PC-3 (cell line): ENCODE data around the gene CA10. TPM values are rescaled to one million over a fixed set of nuclear protein-coding genes. Genes with fewer than 3 reads are reported as not detected.
A peak's percentile ranks its signal among the peaks of the same experiment; 100 is the strongest.

Experiments
- ATAC-seq: fragments of 200-7000 bp; cut with Tn5 transposase; 2 replicates; pipeline ENCODE4 v1.9.1; 2020; ENCODE audit warnings: mild to moderate bottlenecking, moderate library complexity
- BruUV-seq: library from RNA; stranded (reverse); fragments of 400-500 nt; replicated peaks from 2 replicates; lab custom pipeline; 2021; lab: Mats Ljungman, UMichigan
- CTCF ChIA-PET: fragments of 300-600 bp; sonication (Branson Sonifier 250); formaldehyde crosslinking; loops from one replicate; lab custom pipeline; 2022; ENCODE audit warnings: antibody characterized with exemption; lab: Charles Lee
- POLR2A ChIA-PET: fragments of 300-600 bp; sonication (Branson Sonifier 250); formaldehyde crosslinking; loops from one replicate; lab custom pipeline; 2022; ENCODE audit warnings: antibody characterized with exemption; ENCODE audit not compliant: unreplicated experiment; lab: Charles Lee
- DNase-seq: peaks from one replicate; pipeline ENCODE4 v3.0.0-alpha.2; 2015
- H2AFZ ChIP-seq: fragments of 300-600 bp; sonication (generic); 2 replicates; pipeline ENCODE4 v1.6.0; 2016; ENCODE audit warnings: antibody characterized with exemption, low read length
- H3F3A ChIP-seq: fragments of 300-600 bp; sonication (generic); one replicate; pipeline ENCODE4 v1.6.0; 2017; ENCODE audit warnings: antibody characterized with exemption, low read length, control low read depth, mild to moderate bottlenecking; ENCODE audit not compliant: unreplicated experiment
- H3K27ac ChIP-seq: fragments of 300-600 bp; sonication (generic); 2 replicates; pipeline ENCODE4 v1.5.1; 2016; ENCODE audit warnings: mild to moderate bottlenecking, low read length
- H3K27me3 ChIP-seq: fragments of 300-600 bp; sonication (generic); 2 replicates; pipeline ENCODE4 v1.6.1; 2016; ENCODE audit warnings: low read length, mixed read lengths
- H3K36me3 ChIP-seq: fragments of 300-600 bp; sonication (generic); 2 replicates; pipeline ENCODE4 v1.6.1; 2016; ENCODE audit warnings: low read depth, mixed run types, low read length, mixed read lengths
- H3K4me1 ChIP-seq: fragments of 300-600 bp; sonication (generic); 2 replicates; pipeline ENCODE4 v1.5.1; 2016; ENCODE audit warnings: low read length; ENCODE audit not compliant: insufficient read depth
- H3K4me2 ChIP-seq: fragments of 300-600 bp; sonication (generic); 2 replicates; pipeline ENCODE4 v1.6.0; 2016; ENCODE audit warnings: low read length
- H3K4me3 ChIP-seq: fragments of 300-600 bp; sonication (generic); 2 replicates; pipeline ENCODE4 v1.5.1; 2016; ENCODE audit warnings: mild to moderate bottlenecking, low read length, mixed read lengths
- H3K79me2 ChIP-seq: fragments of 300-600 bp; sonication (generic); 2 replicates; pipeline ENCODE4 v1.6.1; 2017; ENCODE audit warnings: low read length, mixed read lengths
- H3K9ac ChIP-seq: fragments of 300-600 bp; sonication (generic); 2 replicates; pipeline ENCODE4 v1.6.0; 2016; ENCODE audit warnings: mild to moderate bottlenecking, low read length
- H3K9me2 ChIP-seq: fragments of 300-600 bp; sonication (generic); replicated peaks from 2 replicates; pipeline ENCODE4 v1.6.1; 2016; ENCODE audit warnings: mixed run types, low read length, mixed read lengths
- H3K9me3 ChIP-seq: fragments of 300-600 bp; sonication (generic); 2 replicates; pipeline ENCODE4 v1.6.1; 2016; ENCODE audit warnings: low read length, mixed read lengths
- H4K20me1 ChIP-seq: fragments of 300-600 bp; sonication (generic); 2 replicates; pipeline ENCODE4 v1.6.1; 2016; ENCODE audit warnings: low read length, mixed read lengths
- CTCF ChIP-seq: fragments of 300-600 bp; sonication (generic); conservative IDR thresholded peaks from 2 replicates; pipeline ENCODE4 v1.5.1; 2017; ENCODE audit warnings: antibody characterized with exemption, low read depth, mild to moderate bottlenecking, low read length
- EZH2 ChIP-seq: fragments of 300-600 bp; sonication (generic); IDR thresholded peaks from one replicate; pipeline ENCODE4 v1.6.1; 2017; ENCODE audit warnings: antibody characterized with exemption, mild to moderate bottlenecking, low read length; ENCODE audit not compliant: unreplicated experiment
- EZH2phosphoT487 ChIP-seq: fragments of 300-600 bp; sonication (generic); IDR thresholded peaks from 2 replicates; pipeline ENCODE4 v1.6.1; 2018; ENCODE audit warnings: mild to moderate bottlenecking, antibody characterized with exemption, low read length, borderline replicate concordance
- intact Hi-C: fragments of 100-400 bp; cut with micrococcal nuclease; formaldehyde crosslinking; loops from 2 replicates; pipeline ENCODE4 v1.9.0; 2023
- total RNA-seq: library from RNA; depleted of rRNA; stranded (reverse); fragments of >200 nt; gene quantifications from 2 replicates; pipeline ENCODE4 v1.2.3, GENCODE V29; 2014

The CA10 gene
- total RNA-seq, 1 experiment from 2014 or later: not detected

- ChIA-PET CTCF (no interaction called here), POLR2A (no interaction called here)
- Histone ChIP-seq H3F3A (no peaks in the 10 kb centered on the region), H4K20me1 (no peaks in the 10 kb centered on the region), H3K9ac (no peak overlapping the region), H3K27me3 (no peaks in the 10 kb centered on the region), H3K27ac (peak overlapping the region; percentile 13; the same call in 1 of the 2 replicates), H3K9me3 (0 out of 2 replicates have a peak, but pooled peaks cover 5% of the 10 kb centered on the region), H3K36me3 (no peaks in the 10 kb centered on the region), H3K4me2 (peak overlapping the region; percentile 6), H3K9me2 (no peaks in the 10 kb centered on the region), H2AFZ (no peak overlapping the region), H3K4me3 (no peak overlapping the region), H3K79me2 (no peaks in the 10 kb centered on the region), H3K4me1 (peaks cover 27% of the 10 kb centered on the region)
- peak; percentile 93 for DNase-seq
- no TSS peak for BruUV-seq
- ATAC-seq: peak; percentile 88
- intact Hi-C loops: no loop called here
- TF ChIP-seq EZH2 (no peak), EZH2phosphoT487 (no peak), CTCF (peak; percentile 76)
Measured at GRCh38 chr17:51640108-51640622, 518.3 kb downstream of the CA10 start.

GRCh38 chr17:51638971-51639370 is 519.5 kb downstream of the CA10 start:
- Histone ChIP-seq H3K79me2 (no peaks in the 10 kb centered on the region), H3K4me3 (no peak overlapping the region), H2AFZ (no peak overlapping the region), H3K4me1 (peaks cover 22% of the 10 kb centered on the region), H3K9ac (no peak overlapping the region), H3K27ac (no peak overlapping the region), H3F3A (no peaks in the 10 kb centered on the region), H3K9me2 (no peaks in the 10 kb centered on the region), H3K27me3 (no peaks in the 10 kb centered on the region), H3K9me3 (0 out of 2 replicates have a peak, but pooled peaks cover 5% of the 10 kb centered on the region), H3K4me2 (no peak overlapping the region), H3K36me3 (no peaks in the 10 kb centered on the region), H4K20me1 (no peaks in the 10 kb centered on the region)
- ChIA-PET CTCF (interaction anchor here (0.6 kb wide), 1 partner anchor 103 kb away, joined by 4 read pairs; no protein-coding TSS in a partner anchor), POLR2A (no interaction called here)
- BruUV-seq: no TSS peak
- no peak for DNase-seq
- TF ChIP-seq EZH2phosphoT487 (no peak), EZH2 (no peak), CTCF (no peak)
- intact Hi-C loops: no loop called here
- no peak for ATAC-seq

GRCh38 chr17:51636291-51636690 is 522.2 kb downstream of the CA10 start:
- H3K4me1 ChIP-seq: peaks cover 13% of the 10 kb centered on the region
- intact Hi-C loops: no loop called here
- no peak overlapping the region for H3K4me3 ChIP-seq
- no peaks in the 10 kb centered on the region for H3K79me2 ChIP-seq
- no peaks in the 10 kb centered on the region for H4K20me1 ChIP-seq
- no peak overlapping the region for H2AFZ ChIP-seq
- no peak overlapping the region for H3K27ac ChIP-seq
- 0 out of 2 replicates have a peak, but pooled peaks cover 4% of the 10 kb centered on the region for H3K9me3 ChIP-seq
- H3K9me2 ChIP-seq: no peaks in the 10 kb centered on the region
- no TSS peak for BruUV-seq
- DNase-seq (peak; percentile 25), ATAC-seq (no peak)
- H3F3A ChIP-seq: no peaks in the 10 kb centered on the region
- H3K9ac ChIP-seq: no peak overlapping the region
- H3K4me2 ChIP-seq: no peak overlapping the region
- no peaks in the 10 kb centered on the region for H3K27me3 ChIP-seq
- CTCF ChIA-PET: no interaction called here
- no peak for TF ChIP-seq EZH2
- TF ChIP-seq EZH2phosphoT487: no peak
- TF ChIP-seq CTCF: no peak; the same call in 1 of the 2 replicates
- POLR2A ChIA-PET: no interaction called here
- H3K36me3 ChIP-seq: no peaks in the 10 kb centered on the region
